Measurements from ENCODE around the gene EPB42.
"Not testable (repeated sequence)": the region's sequence is repeated elsewhere in the genome, so short reads cannot be mapped to it uniquely, and the experiment has no call there.

Gene EPB42

DNA sequence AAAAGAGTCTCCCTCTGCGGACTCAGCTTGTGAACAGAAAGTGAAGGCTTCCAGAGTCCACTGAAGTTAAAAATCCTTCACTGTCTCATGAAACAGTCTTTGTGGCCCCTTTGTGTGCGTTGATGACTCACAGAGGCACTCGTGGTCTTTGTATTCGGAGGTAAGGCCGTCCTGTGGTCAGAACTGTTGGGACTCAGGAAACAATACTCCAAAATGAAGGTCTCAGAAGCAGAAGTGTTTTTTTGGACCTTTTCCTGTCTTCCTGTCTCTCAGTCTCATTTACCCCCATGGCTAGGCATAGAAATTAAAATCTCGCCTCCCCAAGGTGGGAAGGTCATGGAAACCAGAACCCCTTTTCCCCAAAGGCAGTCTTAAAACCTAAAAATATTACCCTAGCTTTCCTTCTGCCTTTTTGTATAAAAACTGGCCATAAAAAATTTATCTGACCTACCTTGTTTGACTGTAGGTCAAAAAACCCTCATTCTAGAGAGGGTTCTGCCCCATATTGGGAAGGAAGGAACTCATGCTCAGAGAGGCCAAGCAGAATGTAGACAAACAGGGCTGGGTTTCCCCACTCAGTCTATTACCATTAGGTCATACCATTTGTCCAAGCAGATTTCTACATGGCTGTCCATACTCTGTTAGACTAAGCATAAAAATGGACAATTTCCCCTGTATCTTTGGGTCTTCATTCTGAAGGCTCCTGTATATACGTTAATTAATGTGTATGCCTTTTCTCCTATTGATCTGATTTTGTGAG lies 19.1 kb upstream of the EPB42 start:
- DNase-seq = no peak

DNA sequence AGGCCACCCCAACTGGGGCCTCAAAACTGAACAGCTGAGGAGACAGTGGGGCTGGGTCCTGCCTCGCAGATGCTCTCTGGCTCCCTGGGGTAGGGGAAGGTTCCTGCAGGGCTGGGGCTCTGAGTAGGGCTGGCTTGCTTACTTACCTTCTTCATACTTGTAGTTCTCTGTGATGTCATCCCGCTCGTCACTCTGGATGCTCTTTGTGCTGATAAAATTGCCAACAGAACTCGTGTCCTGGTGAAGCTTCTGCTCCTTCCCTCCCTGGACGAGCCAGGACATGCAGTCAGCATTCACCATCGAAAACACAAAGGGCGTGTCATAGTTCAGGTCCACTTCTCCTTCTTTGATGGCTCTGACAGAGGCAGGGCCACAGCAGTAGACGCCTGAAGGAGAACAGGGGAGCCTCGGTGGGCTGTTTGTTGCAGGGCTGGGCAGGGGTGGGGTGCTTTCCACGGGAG lies 17.9 kb upstream of the EPB42 start:
- DNase-seq = no peak

DNA sequence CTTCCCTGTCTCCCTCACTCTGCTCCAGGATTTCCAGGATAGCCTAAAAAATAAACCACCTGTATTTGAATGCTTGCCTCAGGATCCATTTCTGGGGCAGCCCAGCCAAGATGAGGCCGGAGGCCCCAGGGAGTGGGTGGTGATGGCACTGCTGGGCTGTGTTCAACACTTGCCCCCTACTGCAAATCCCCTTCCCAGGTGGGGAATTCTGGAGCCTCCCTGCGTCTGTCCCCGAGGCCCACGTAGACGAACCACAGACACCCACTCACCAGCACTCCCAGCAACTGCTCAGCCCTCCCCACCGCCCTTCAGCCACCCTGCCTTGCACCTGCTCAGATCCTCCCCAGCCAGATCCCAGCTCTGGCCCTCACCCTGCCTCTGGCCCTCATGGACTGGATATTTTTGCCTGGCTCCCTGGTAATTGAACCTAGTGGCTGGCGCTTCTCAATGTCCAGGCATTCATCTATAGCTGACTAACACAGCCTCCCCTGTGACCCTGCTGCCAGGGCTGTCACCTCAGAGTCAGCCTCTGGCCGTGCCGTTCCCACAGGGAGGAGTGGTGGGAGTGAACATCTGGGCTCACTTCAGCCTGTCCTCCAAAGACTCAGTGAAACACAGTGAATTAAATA lies 17.1 kb upstream of the EPB42 start:
- DNase-seq = no peak

DNA sequence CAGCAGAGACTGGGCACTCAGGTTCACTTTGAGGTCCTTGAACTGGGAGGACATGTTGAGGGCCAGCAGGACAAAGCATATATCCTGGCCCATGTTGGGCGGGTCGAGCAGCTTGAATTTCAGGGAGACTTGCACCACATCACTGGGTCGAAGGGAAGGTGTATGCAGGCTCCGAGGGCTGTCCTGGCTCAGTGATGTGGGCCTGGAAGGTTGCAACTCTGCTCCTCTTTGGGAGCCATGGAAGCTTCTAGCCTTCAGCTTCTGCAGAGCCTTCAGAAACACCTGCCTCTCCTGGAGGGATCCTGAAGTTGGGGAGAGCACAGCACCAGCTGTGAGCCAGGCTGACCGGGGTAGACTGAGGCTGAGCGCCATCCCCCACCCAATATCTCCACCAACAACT lies 14.7 kb upstream of the EPB42 start:
- DNase-seq = no peak

DNA sequence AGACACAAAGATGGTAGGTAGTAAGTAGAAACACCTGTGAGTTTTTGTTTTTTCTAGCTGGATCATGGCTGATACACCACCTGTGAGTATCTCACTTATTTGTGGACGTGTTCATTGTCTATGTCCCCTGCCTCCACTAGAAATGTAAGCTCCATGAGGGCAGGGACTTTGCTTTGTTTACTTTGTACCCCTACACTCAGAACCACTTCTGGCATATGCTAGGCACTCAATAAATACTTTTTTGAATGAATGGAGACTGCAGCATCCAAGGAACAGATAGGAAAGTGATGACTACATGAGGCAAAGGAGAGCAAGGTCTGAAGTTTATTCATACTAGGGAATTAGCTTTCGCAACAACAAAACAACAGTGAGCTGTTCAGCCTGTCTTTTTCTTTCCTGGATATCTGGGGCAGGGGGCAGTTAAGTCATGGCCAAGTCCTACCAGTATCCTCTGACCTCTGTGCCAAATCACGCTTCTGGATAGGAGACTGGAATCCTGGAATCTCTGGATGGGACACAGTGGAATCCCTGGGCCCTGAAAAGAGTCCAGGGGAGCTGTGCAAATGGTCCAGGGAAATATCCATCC lies 11.6 kb upstream of the EPB42 start:
- DNase-seq = no peak

DNA sequence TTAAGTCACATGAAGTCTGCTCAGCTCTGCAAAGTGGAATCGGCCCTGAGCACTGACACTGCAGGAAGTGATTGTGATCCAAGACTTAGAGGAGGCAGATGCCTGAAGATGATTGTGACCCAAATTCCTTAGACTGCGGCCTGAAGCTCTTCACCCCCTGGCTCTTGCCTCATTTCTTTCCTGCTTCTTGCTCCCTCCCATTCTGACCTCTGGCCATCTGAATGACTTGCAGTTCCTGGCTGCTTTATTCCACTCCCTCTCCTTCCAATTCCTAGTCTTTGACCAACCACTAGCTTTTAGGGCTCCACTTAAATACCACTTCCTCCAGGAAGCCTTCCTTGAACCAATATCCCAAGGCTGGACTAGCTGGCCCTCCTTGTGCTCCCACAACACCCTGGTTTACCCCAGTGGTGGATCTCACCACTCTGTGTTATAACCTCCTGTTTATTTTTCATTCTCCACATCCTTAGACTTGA lies 9.9 kb upstream of the EPB42 start:
- DNase-seq = no peak

DNA sequence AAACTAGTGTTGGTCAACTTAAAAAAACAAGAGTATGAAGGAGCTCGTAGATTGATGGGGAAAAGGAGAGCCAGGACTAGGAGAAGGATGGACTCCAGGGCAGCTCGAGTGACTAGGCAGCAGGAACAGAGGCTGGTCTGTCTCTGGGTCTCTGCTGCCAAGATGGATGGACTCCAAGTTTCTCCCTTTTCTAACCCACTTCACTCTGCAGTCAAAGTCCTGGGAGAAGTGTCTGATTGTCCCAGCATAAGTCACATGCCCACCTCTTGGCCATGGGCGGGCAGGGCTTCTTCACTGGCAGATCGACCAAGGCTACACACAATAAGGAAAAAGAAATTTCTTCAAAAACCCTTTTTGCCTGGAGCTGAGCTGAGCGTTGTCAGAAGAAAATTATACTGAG lies 9.2 kb upstream of the EPB42 start:
- DNase-seq = no peak

DNA sequence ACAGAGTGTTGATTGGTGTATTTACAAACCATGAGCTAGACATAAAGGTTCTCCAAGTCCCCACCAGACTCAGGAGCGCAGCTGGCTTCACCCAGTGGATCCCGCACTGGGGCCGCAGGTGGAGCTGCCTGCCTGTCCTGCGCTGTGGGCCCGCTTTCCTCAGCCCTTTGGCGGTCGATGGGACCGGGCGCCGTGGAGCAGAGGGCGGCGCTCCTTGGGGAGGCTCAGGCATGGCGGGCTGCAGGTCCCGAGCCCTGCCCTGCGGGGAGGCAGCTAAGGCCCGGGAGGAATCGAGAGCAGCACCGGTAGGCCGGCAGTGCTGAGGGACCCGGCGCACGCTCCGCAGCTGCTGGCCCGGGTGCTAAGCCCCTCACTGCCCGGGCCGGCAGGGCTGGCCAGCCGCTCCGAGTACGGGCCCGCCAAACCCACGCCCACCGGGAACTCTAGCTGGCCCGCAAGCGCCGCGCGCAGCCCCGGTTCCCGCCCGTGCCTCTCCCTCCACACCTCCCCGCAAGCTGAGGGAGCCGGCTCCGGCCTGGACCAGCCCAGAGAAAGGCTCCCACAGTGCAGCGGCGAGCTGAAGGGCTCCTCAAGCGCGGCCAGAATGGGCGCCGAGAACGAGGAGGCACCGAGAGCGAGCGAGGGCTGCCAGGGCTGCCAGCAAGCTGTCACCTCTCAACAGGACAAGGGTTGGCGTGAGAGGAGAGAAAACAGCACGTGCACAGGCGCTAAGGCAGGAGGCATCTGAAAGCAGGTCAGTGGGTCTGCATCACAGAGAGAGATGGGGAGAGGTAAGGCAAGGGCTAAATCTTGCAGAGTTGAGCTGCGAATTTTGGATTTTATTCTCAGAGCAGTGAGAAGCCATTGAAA lies 5.9 kb upstream of the EPB42 start:
- no peak for DNase-seq

DNA sequence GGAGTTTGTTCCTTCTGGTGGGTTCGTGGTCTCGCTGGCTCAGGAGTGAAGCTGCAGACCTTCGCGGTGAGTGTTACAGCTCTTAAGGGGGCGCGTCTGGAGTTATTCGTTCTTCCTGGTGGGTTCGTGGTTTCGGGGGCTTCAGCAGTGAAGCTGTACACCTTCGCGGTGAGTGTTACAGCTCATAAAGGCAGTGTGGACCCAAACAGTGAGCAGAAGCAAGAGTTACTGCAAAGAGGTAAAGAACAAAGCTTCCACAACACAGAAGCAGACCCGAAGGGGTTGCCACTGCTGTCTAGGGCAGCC lies 5.1 kb upstream of the EPB42 start:
- DNase-seq = not testable (repeated sequence)

DNA sequence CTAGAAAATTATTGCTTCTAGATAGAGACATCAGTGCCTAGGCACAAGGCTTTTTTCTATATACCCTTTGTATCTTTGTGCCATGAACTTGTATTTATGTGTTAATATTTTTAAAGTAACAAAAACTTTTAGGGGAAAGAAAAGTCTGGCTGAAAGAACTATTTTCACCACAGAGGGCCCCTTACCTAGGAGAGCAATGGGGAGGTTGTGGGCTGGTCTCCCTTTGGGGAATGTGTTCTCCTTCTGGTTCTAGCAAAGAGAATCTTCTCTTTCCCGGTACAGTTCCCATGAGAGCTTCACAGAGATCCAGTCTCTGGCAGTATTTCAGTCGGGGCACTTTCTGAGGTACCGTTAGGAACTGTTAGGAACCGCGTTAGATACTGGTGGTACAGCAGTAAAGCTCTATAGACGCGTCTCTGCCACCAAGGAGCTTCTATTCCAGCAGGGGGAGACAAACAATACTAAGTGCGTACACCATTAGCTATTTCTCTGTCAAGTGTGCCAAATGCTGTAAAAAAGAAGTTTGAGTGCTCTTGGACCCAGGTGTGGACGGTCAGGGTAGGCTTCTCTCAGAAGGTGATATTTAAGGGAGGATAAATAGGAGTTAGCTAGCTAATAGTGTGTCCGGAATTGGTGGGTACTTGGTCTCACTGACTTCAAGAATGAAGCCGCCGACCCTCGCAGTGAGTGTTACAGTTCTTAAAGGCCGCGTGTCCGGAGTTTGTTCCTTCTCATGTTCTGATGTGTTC lies 4.6 kb upstream of the EPB42 start:
- DNase-seq = no peak

DNA sequence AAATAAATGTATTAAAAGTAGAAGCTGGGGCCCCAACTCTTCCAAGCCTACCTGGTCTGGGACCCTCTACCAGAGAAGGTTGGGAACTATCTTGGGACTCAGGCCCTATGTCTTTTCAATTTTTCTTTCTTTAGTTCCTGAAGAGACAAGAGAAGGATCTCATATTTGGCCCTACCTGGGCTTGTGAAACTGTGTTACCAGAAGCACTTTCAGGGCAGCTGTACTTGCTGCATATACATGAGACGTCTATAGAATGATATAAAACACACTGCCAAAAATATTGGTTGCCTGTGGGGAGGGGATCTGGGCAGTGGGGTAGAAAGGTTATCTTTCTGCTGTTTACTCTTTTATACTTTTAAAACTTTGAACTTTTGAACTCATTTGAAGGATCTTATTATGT lies 604 bp upstream of the EPB42 start:
- no peak for DNase-seq

DNA sequence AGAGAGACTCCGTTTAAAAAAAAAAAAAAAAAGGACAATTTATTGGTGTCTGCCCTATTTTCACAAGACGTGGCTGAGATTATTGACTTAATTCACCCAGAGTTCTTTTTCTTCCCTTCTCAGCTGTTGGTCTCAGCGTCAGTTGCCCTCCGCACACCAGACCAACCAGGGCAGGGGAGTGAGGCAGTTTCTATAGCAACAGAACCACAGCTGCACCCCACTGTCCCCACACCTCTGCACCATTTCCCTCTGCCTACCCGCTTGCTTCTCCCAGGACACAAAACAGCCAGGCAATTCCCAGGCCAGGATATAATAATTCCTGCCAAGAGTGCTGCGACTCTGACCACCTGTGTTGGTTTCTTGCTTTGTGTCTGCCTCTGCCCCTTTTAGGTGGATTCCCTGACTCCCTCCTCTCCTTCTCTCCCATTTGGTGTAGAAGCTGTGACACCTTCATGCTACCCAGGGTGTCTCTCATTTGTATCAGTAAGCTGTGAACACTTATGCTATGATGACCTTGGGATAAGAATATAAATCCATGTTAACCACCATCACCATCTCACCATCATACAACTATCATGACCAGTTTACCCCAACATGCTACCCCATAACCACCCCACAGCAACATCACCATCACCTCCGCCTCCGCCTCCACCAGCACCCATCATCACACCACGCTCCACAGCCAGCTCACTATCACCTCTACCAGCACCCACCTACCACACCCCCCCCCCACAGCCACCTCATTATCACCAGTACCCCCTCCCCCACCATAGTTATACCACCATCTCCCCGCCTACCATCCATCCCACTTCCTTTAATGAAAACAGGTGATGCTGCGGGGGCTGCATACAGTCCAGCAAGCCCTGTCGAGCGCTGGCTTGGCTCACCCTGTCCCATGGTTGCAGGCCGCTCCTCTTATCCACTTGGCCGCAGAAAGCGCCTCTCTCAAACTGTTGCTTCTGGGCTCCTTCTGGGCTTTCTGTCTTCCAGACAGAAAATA lies 589 bp downstream of the EPB42 start:
- no peak for DNase-seq

DNA sequence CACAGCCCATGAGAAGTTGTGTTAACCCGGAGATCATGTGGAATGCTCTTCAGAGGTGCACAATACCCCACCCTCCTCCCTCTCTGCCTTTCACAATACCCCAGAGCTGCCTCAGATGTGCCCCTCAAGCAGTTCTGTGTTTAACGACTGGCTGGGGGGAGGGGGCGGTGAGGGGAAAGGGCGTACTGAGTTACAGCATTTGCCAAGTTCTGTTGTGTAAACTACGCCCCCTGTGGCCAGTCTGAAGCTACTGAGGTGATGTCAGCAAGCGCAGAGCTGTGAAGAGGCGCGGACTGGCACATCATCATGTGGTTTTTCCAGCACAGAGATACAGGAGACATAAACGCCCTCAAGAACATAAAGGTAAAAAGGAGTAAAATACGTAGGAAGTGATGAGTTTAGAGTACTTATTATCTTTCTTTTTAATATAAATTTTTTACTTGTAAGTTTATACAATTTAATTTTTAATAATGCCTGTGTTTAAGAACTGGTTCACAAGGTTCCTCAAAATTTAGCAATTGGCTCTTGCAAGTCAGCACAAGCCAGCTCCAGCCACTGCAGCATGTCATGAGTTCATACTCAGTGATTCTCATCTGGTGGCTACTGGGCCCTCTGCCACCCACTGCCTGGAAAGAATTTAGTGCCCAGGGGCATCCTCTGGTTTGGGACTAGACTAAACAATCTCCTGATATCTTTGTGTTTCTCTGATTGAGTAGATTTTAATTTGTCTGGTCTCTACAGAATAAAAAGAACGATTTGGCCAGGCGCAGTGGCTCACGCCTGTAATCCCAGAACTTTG lies 1.7 kb downstream of the EPB42 start:
- no peak for DNase-seq

DNA sequence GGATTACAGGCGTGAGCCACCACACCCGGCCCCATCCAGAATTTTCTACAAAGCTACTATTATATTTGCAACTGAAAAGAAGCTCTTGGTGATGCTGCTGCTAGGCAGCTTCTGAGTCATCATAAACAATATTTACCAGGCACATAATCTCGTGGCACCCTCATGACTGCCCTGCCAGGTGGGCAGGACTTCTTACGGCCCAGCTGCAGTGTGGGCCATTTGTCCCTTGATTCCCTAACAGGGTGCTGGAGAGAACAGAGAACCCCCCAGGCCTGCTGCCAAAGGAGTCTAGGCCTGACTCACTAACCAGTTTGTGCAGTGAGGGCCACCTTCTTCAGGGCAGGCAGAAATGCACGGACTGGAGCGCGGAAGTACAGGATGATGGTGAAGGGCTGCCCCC lies 4.9 kb downstream of the EPB42 start:
- no peak for DNase-seq

DNA sequence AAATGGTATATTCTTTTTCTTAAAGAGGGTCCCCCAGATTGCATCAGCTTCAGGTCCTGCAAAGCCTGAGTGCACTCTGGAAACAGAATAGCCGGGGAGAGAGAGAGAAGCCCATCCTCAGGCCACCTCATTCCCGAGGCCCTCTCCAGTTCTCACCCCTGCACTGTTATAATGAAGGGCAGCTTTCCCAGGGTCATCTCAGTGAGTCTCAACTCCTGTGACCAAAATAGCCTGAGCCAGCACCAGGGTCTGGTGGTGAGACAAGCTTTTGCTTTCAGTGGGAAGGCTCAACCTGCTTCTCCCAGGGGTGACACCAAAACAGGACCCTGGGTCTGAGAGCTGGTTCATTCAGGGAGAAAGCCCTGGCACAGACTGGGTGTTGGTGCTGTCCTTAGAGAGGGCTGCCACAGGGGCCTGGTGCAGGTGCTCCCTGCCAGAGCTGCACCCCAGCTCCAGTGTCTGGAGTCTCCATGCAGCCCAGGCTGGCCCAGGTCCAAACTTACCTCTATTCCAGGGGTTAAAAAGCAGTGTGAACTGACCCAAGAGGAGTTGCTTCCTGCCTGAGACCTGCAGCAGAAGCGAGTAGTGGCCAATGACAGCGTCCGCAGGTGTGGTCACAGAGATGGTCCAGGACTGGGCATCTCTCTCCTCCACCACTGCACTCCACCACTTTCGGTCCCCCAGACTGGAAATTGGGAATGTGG lies 6.1 kb downstream of the EPB42 start:
- DNase-seq = no peak

DNA sequence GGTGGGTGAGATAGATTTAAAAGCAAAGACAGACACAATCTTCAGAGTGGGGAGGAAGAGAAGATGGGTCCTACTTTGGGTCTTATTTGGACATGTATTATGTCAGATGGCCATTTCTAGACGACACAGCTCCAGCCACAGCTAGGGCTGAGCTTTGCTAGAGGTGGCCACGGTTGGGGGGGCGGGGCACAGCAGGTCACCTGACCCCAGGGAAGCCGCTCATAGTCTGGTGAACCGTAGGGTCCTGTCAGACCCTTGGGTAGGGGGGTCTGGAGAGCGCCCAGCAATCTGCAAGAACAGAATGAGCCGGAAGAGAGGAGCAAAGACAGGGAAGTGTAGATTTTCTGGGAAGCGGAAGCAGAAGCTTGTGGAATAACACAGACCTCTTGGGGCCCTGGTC lies 6.6 kb downstream of the EPB42 start:
- DNase-seq = no peak

DNA sequence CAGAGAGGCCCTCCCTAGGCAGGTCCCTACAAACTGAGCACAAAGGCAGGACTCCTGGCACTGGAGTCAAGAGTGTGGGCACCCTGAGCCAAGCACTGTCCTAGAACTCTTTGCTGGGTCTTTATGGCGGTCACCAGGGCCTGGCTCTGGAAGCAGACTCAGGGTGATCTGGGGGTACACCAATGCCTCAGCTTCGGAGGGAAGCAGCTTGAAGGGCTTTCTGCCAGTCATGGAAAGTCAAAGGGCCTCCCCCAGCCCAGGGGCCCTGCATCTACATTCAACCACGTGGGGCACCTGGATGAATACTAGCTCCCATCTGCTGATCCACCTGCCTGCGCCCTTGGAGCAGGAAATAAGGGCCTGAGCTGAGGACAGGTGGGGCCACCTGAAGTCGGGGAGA lies 7.4 kb downstream of the EPB42 start:
- no peak for DNase-seq

DNA sequence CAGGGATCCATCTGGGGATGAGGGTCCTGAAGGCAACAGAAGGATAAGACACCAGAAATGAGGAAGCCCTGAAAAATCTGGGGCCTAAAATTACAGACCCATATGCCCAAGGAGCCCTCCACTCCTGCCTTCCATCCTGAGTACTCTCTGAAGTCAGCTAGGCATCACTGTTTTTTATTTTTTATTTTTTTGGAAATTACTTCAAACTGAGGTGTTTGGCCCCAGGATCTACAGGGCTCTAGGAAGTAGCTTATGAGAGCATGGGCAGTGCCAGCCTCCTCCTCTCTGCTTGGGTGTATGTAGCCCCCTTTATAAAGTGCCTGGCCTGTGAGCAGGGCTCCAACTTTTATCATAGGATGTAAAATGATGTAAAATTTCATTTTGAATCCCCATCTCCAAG lies 7.9 kb downstream of the EPB42 start:
- DNase-seq = no peak

DNA sequence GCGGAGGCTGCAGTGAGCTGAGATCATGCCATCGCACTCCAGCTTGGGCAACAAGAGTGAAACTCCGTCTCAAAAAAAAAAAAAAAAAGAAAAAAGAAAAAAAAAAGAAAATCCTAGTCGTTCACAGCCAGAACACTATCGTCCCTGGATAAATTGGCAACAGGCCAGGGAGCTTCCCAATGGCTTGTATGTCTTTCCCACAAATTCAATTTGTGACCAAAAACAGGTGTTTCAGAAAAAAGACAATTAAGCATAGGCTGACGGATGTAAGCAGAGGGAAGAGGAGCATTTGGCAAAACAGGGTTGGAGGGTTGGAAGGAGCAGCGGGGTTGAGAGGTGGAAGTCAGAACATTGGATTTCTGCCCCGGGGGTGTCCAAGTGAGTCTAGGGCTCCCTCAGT lies 8.5 kb downstream of the EPB42 start:
- DNase-seq = no peak

DNA sequence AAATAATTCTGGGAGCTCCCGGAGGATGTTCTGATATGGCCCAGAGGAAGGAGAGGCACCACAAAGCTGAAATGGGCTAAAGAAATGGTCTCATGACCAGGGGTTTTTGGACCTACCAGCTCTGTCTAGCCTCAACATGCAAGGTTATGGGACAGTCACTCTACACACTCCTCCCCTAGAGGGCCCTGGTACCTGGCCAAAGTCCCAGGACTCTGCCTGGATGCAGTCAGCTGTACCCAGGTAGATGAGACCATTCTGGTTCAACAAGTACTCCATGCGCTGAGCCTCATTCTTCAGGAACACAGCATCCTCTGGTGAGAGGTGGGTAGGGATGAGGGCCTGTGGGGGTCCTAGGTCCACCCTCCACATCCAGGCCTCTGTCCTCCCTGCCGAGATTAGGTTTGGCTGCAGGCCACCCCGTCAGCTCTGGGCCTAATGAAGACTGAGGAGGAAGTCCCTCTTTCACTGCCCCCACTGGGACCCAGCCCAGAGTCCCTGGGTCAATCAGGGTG lies 9.5 kb downstream of the EPB42 start:
- no peak for DNase-seq

Measured in cortex of kidney (tissue), 1 donor.